HCT116 (cell line): ENCODE measurements around the gene POC1A. TPM values are rescaled to one million over a fixed set of nuclear protein-coding genes. Genes with fewer than 3 reads are reported as not detected.

Experiments used
- ATAC-seq: fragments of 200-7000 bp; cut with Tn5 transposase; 2 replicates; pipeline ENCODE4 v1.9.1; 2020; ENCODE audit warnings: mild to moderate bottlenecking, moderate library complexity
- BruUV-seq: library from RNA; stranded (reverse); fragments of 400-500 nt; replicated peaks from 2 replicates; lab custom pipeline; 2021; lab: Mats Ljungman, UMichigan
- CTCF ChIA-PET: fragments of 300-600 bp; sonication (Branson Sonifier 250); formaldehyde crosslinking; loops from one replicate; lab custom pipeline; 2021; ENCODE audit warnings: antibody characterized with exemption; lab: Charles Lee
- POLR2A ChIA-PET: fragments of 300-600, 350-600 bp; sonication (Branson Sonifier 250); formaldehyde crosslinking; loops from one replicate; lab custom pipeline; 2021; ENCODE audit warnings: antibody characterized with exemption; lab: Charles Lee
- RAD21 ChIA-PET, 2 experiments: fragments of 300-600 bp; sonication (Branson Sonifier 250); formaldehyde crosslinking; loops; one replicate each; lab custom pipeline; 2023; ENCODE audit warnings: low total read pairs in 2 of 2; ENCODE audit not compliant: uncharacterized antibody in 2 of 2, unreplicated experiment in 2 of 2, low non-redundant PET in 1 of 2; lab: Charles Lee
- DNase-seq: peaks from one replicate; pipeline ENCODE4 v3.0.0-alpha.2; 2010; ENCODE audit warnings: low read depth, low spot score
- H2AFZ ChIP-seq: fragments of 200-600 bp; shearing (Covaris generic), sonication (generic); 2 replicates; pipeline ENCODE4 v1.6.1; 2017; ENCODE audit warnings: low read depth, mixed run types, mixed read lengths, antibody characterized with exemption, low read length; ENCODE audit not compliant: poor library complexity, severe bottlenecking
- H3K27ac ChIP-seq: 2 replicates; pipeline ENCODE4 v1.5.1; 2012; ENCODE audit warnings: low read depth, low read length
- H3K27me3 ChIP-seq: fragments of 200-600 bp; sonication (generic); 2 replicates; pipeline ENCODE4 v1.6.1; 2016; ENCODE audit warnings: mixed run types, low read length, mixed read lengths; ENCODE audit not compliant: insufficient read depth
- H3K36me3 ChIP-seq, 2 experiments: fragments of 200-500 bp in 1 of 2; fragments of 200-600 bp in 1 of 2; sonication (Bioruptor generic) in 1 of 2; sonication (generic) in 1 of 2; 2 replicates each; pipeline versions ENCODE4 v1.5.1 to v1.6.1; 2014 to 2016; ENCODE audit warnings: low read length in 2 of 2, inconsistent platforms in 1 of 2, mixed read lengths in 1 of 2, mixed run types in 1 of 2; ENCODE audit not compliant: insufficient read depth in 2 of 2, control insufficient read depth in 1 of 2
- H3K4me1 ChIP-seq, 2 experiments: fragments of 200-600 bp in 1 of 2; sonication (generic) in 1 of 2; 2 replicates each; pipeline versions ENCODE4 v1.5.1 to v1.6.1; 2012 to 2017; ENCODE audit warnings: low read length in 2 of 2, inconsistent platforms in 1 of 2, mild to moderate bottlenecking in 1 of 2, mixed read lengths in 1 of 2, mixed run types in 1 of 2, moderate library complexity in 1 of 2; ENCODE audit not compliant: insufficient read depth in 2 of 2, control insufficient read depth in 1 of 2
- H3K4me2 ChIP-seq: fragments of 200-600 bp; sonication (generic); 2 replicates; pipeline ENCODE4 v1.6.1; 2017; ENCODE audit warnings: mixed run types, low read length, mixed read lengths
- H3K4me3 ChIP-seq, 2 experiments: fragments of 200-600 bp in 1 of 2; sonication (generic) in 1 of 2; replicated peaks in 1 of 2; 2 replicates each; pipeline ENCODE4 v1.5.1; 2011 to 2016; ENCODE audit warnings: low read length in 2 of 2, control low read depth in 1 of 2, low read depth in 1 of 2, mild to moderate bottlenecking in 1 of 2, mixed read lengths in 1 of 2, mixed run types in 1 of 2
- H3K79me2 ChIP-seq: fragments of 200-600 bp; sonication (generic); 2 replicates; pipeline ENCODE4 v1.6.1; 2017; ENCODE audit warnings: mild to moderate bottlenecking, mixed run types, low read length, moderate library complexity, mixed read lengths; ENCODE audit not compliant: insufficient read depth
- H3K9ac ChIP-seq: fragments of 200-600 bp; sonication (generic); 2 replicates; pipeline ENCODE4 v1.6.1; 2016; ENCODE audit warnings: low read length, mixed read lengths
- H3K9me2 ChIP-seq: fragments of 200-600 bp; sonication (generic), shearing (Covaris generic); 2 replicates; pipeline ENCODE4 v1.6.1; 2017; ENCODE audit warnings: mixed run types, mild to moderate bottlenecking, moderate library complexity; ENCODE audit not compliant: insufficient read depth
- H3K9me3 ChIP-seq, 2 experiments: fragments of 200-500 bp in 1 of 2; fragments of 200-600 bp in 1 of 2; sonication (Bioruptor generic) in 1 of 2; sonication (generic) in 1 of 2; 2 replicates each; pipeline ENCODE4 v1.6.1; 2014 to 2017; ENCODE audit warnings: low read length in 2 of 2, mixed read lengths in 2 of 2, inconsistent platforms in 1 of 2, low read depth in 1 of 2, mild to moderate bottlenecking in 1 of 2, mixed run types in 1 of 2, moderate library complexity in 1 of 2; ENCODE audit not compliant: control insufficient read depth in 1 of 2, insufficient read depth in 1 of 2
- H4K20me1 ChIP-seq: fragments of 200-600 bp; sonication (generic), shearing (Covaris generic); 2 replicates; pipeline ENCODE4 v1.6.1; 2017; ENCODE audit warnings: mixed run types, mild to moderate bottlenecking, moderate library complexity; ENCODE audit not compliant: insufficient read depth
- EGR1 ChIP-seq: IDR thresholded peaks from 2 replicates; pipeline ENCODE4 v1.6.1; 2012; ENCODE audit warnings: low read depth
- ELF1 ChIP-seq: IDR thresholded peaks from 2 replicates; pipeline ENCODE4 v1.6.1; 2012; ENCODE audit warnings: low read depth, borderline replicate concordance
- EZH2 ChIP-seq: fragments of 200-600 bp; sonication (generic); IDR thresholded peaks from 2 replicates; pipeline ENCODE4 v1.6.1; 2017; ENCODE audit warnings: antibody characterized with exemption, mixed run types
- EZH2phosphoT487 ChIP-seq: fragments of 200-600 bp; IDR thresholded peaks from 2 replicates; pipeline ENCODE4 v1.6.1; 2018; ENCODE audit warnings: antibody characterized with exemption, borderline replicate concordance
- FOSL1 ChIP-seq: IDR thresholded peaks from 2 replicates; pipeline ENCODE4 v1.6.1; 2012; ENCODE audit warnings: low read depth
- JUND ChIP-seq: IDR thresholded peaks from 2 replicates; pipeline ENCODE4 v1.6.1; 2012
- MAX ChIP-seq: IDR thresholded peaks from 2 replicates; pipeline ENCODE4 v1.6.1; 2012
- POLR2A ChIP-seq: IDR thresholded peaks from 2 replicates; pipeline ENCODE4 v1.7.0; 2011; ENCODE audit warnings: borderline replicate concordance; ENCODE audit not compliant: insufficient read depth, insufficient read length; ENCODE audit errors: extremely low read depth
- POLR2AphosphoS5 ChIP-seq: IDR thresholded peaks from 2 replicates; pipeline ENCODE4 v1.6.1; 2011; ENCODE audit warnings: mild to moderate bottlenecking, low read depth, low read length, moderate library complexity
- SIN3A ChIP-seq: IDR thresholded peaks from 2 replicates; pipeline ENCODE4 v1.6.1; 2012; ENCODE audit warnings: low read depth
- SRF ChIP-seq: IDR thresholded peaks from 2 replicates; pipeline ENCODE4 v1.6.1; 2012; ENCODE audit warnings: low read depth
- TCF7L2 ChIP-seq: IDR thresholded peaks from 2 replicates; pipeline ENCODE4 v1.7.0; 2011; ENCODE audit warnings: borderline replicate concordance, inconsistent platforms; ENCODE audit not compliant: insufficient read depth, insufficient read length; ENCODE audit errors: extremely low read depth
- YY1 ChIP-seq: IDR thresholded peaks from 2 replicates; pipeline ENCODE4 v1.6.1; 2011; ENCODE audit warnings: low read length, low read depth, moderate library complexity, mild to moderate bottlenecking; ENCODE audit not compliant: insufficient replicate concordance; ENCODE audit errors: extremely low read depth
- ZFX ChIP-seq: fragments of 450-650 bp; IDR thresholded peaks from 2 replicates; pipeline ENCODE4 v1.6.1; 2017
- intact Hi-C: fragments of 100-400 bp; cut with micrococcal nuclease; formaldehyde crosslinking; loops from 2 replicates; pipeline ENCODE4 v1.10.0; 2022
- total RNA-seq: library from RNA; stranded (reverse); gene quantifications from one replicate; pipeline ENCODE4 v1.2.1, GENCODE V29; 2021; ENCODE audit not compliant: unreplicated experiment

Gene POC1A
- total RNA-seq, 1 experiment from 2014 or later, result 34.0 TPM

- CTCF ChIA-PET, result no interaction called here
- Histone ChIP-seq H3K9ac (no peak overlapping the region), H4K20me1 (no peaks in the 10 kb centered on the region), H3K9me2 (no peaks in the 10 kb centered on the region), H3K4me2 (no peak overlapping the region), H3K27me3 (no peaks in the 10 kb centered on the region), H3K9me3 (no peaks in the 10 kb centered on the region), H2AFZ (no peak overlapping the region), H3K4me1 (peaks cover 23 to 49% of the 10 kb centered on the region in 2 experiments), H3K36me3 (peaks cover 0 to 5% of the 10 kb centered on the region in 2 experiments; a peak in 1 of 4 replicates), H3K79me2 (no peaks in the 10 kb centered on the region), H3K4me3 (no peak overlapping the region), H3K27ac (no peak overlapping the region)
- ATAC-seq (no peak), DNase-seq (no peak)
- RAD21 ChIA-PET, result no interaction called here
- TF ChIP-seq EGR1 (no peak), MAX (no peak), SRF (no peak), POLR2AphosphoS5 (no peak), TCF7L2 (no peak), JUND (no peak), ELF1 (no peak), FOSL1 (no peak), EZH2phosphoT487 (no peak), POLR2A (no peak), EZH2 (no peak), ZFX (no peak), YY1 (no peak)
- BruUV-seq, result no TSS peak
- intact Hi-C loops, result no loop called here
- POLR2A ChIA-PET, result no interaction called here
These were observed 62.0 kb downstream of the POC1A start for GRCh38 chr3:52092271-52092660.

- no TSS peak for BruUV-seq
- Histone ChIP-seq H3K36me3 (0 out of 4 replicates have a peak, but pooled peaks cover 0 to 5% of the 10 kb centered on the region in 2 experiments), H3K9me2 (no peaks in the 10 kb centered on the region), H3K79me2 (no peaks in the 10 kb centered on the region), H3K4me2 (no peak overlapping the region)
- no peak for DNase-seq
- POLR2A ChIA-PET, result no interaction called here
- no peak for TF ChIP-seq SIN3A
- TF ChIP-seq, all 23 proteins: peak for 0
- no peaks in the 10 kb centered on the region for H3K9me3 ChIP-seq
- no peak for ATAC-seq
- peaks cover 23 to 53% of the 10 kb centered on the region in 2 experiments for H3K4me1 ChIP-seq
- intact Hi-C loops, result no loop called here
- no peaks in the 10 kb centered on the region for H4K20me1 ChIP-seq
- ChIA-PET CTCF (no interaction called here), RAD21 (no interaction called here)
- H3K9ac ChIP-seq, result no peak overlapping the region
- H2AFZ ChIP-seq, result no peak overlapping the region
- H3K27me3 ChIP-seq, result no peaks in the 10 kb centered on the region
- no peak overlapping the region for H3K4me3 ChIP-seq
- no peak overlapping the region for H3K27ac ChIP-seq
These were observed 62.5 kb downstream of the POC1A start for GRCh38 chr3:52091586-52092270.
